Measurements from ENCODE around the gene PIGZ.

GRCh38 chr3:197017003-197017402 lies 48.4 kb upstream of the PIGZ start:
- TF ChIP-seq CTCF (IDR thresholded peaks at IDR 0.05) (no peak), POLR2AphosphoS5 (IDR thresholded peaks at IDR 0.05) (no peak), EP300 (IDR thresholded peaks at IDR 0.05) (no peak)
